GM12872 (cell line): ENCODE data around the gene REXO4.

Experiments
- TF ChIP-seq, protein P1 (sequence below): IDR thresholded peaks from 3 replicates; pipeline ENCODE4 v1.5.1; 2011; ENCODE audit warnings: low read depth, mild to moderate bottlenecking, low read length, moderate library complexity; ENCODE audit not compliant: insufficient read depth

Gene REXO4

DNA sequence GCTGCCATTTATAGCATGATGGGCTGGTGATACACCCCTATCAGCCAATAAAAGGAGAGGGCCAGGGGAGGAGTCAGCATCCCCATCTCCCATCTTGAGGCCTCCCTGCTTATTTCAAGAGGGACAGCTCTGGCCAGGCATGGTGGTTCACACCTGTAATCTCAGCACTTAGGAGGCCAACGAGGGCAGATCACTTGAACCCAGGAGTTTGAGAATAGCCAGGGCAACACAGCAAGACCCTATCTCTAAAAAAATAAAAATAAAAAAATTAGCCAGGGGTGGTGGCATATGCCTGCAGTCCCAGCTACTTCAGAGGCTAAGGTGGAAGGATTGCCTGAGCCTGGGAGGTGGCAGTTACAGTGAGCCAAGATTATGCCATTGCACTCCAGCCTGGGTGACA is 9.8 kb downstream of the REXO4 start:
- TF ChIP-seq, protein P1, sequence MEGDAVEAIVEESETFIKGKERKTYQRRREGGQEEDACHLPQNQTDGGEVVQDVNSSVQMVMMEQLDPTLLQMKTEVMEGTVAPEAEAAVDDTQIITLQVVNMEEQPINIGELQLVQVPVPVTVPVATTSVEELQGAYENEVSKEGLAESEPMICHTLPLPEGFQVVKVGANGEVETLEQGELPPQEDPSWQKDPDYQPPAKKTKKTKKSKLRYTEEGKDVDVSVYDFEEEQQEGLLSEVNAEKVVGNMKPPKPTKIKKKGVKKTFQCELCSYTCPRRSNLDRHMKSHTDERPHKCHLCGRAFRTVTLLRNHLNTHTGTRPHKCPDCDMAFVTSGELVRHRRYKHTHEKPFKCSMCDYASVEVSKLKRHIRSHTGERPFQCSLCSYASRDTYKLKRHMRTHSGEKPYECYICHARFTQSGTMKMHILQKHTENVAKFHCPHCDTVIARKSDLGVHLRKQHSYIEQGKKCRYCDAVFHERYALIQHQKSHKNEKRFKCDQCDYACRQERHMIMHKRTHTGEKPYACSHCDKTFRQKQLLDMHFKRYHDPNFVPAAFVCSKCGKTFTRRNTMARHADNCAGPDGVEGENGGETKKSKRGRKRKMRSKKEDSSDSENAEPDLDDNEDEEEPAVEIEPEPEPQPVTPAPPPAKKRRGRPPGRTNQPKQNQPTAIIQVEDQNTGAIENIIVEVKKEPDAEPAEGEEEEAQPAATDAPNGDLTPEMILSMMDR: no peak

DNA sequence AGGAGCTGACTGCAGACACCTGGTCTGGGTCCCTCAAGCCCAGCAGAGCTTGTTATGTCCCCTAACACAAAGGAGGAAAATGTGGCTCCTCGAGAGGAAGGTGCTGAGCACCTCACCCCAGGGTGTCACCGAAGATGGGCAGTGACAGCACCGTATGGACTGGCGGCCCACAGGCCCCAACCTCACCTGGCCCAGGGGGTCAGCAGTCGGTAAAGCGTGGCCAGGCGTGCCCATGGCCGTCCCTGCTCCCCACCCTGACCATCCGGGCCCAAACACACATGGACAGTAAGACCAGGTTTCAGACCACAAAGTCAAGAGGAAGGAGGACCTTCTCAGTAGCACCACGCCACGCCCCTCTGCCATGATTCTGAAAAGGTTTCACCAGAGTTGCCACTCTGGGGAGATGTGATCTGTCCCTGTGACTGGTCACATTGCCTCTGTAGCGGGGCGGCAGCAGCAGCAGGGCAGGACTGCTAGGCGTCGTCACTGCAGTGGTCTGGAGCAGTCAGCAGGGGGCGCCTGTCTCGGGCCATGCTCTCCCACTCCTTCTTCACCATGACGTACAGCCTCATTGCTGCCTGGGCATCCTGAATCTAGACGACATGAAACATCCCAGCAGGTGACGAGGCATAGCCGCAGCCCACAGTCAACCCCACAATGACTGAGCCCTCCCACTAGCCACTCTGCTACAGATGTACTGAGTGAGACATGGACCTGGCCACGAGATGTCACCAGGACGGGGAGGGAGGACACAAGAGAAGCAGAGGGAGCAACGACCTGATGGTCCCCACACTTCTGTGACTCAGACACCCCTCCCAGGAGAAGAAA is 11.1 kb downstream of the REXO4 start:
- TF ChIP-seq, protein P1: peak; percentile 98

DNA sequence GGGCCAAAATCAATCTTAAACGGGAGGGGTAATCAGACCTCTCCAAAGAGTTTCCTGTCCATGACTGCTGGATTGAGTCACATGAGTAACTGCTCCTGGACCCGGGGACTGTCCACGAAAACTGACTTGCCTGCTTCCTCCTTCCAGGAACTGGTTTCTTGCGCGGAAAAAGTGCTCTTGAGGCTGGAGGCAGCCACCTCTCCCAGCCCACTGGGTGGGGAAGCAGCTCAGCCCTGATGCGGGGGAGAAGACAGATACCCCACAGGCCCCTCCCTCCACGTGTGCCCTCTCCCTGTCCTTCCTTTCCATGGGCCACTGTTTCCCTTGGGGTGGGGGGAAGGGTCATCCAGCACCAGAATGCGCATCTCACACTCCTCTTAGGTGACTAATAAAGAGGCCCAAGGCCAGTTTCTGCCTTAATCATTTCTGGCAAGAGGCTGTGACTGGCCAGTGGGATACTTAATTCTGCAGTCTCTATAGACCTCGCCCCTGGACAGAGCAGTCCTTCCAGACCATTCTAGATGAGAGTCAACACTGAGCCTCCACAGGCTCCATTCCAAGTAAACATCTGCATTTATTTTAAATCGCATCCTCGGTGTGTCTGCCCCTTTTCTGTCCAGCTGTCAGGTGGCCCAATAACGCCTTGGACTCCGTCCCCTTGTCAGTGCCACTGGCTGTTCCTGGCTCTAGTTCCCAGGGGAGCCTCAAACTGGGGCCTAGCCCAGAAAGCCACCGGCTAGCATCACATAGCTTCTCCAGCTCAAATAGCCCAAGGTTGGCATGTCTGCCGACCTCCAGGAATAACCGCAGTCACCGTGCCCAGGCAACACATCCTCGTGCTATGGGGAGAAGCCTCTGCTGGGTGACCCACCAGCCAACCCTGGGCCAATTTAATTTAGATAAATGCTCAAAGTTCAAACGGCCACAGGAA is 12.0 kb downstream of the REXO4 start:
- TF ChIP-seq, protein P1: no peak

DNA sequence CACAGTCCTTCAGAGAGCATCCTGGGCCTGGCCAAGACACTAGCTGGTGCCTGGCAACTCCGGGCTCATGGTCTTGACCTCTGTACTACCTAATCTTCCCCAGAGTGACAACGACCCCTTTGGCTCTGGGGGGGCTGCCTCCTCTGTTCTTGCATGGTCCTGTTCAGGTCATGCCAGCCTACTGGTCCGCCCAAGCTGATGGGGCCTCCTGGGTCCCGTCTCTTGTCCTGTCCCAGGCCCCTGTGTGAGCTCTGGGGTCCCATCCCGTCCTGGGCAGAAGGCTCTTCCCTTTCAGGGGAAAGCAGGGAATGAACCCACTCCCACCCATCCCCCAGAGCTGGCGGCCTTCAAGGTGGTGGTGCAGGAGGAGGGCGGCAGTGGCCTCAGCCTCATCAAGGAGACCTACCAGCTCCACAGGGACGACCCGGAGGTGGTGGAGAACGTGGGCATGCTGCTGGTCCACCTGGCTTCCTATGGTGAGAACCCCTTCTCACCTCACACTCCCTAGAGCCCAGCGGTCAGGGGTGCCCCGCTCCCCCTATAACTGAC is 13.3 kb downstream of the REXO4 start:
- TF ChIP-seq, protein P1: no peak

DNA sequence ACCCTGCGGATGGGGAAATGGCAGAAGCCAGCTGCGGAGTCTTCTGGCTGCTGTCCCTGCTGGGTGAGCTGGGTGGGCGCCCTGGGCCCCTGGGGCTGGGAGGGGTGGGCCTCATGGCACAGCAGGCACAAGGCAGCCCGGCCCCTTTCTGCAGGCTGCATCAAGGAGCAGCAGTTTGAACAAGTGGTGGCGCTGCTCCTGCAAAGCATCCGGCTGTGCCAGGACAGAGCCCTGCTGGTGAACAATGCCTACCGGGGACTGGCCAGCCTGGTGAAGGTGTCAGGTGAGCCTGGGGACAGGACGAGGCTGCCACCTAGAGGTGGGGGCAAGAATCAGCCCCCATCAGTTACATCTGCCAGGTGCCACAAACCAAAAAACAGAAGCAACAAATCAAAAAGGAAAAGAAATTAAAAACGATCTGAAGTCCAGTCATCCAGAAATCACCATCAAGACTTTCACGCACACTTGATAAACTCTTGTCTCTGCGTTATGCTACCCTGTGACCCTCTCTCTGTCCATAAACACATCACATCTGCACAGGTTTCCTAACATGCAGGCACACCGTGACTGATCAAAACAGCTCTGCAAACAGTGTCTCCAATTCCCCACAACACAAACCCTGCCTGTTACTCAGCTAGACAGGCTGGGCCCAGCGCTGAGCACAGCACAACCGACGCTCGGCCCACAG is 13.9 kb downstream of the REXO4 start:
- TF ChIP-seq, protein P1: peak; percentile 71

DNA sequence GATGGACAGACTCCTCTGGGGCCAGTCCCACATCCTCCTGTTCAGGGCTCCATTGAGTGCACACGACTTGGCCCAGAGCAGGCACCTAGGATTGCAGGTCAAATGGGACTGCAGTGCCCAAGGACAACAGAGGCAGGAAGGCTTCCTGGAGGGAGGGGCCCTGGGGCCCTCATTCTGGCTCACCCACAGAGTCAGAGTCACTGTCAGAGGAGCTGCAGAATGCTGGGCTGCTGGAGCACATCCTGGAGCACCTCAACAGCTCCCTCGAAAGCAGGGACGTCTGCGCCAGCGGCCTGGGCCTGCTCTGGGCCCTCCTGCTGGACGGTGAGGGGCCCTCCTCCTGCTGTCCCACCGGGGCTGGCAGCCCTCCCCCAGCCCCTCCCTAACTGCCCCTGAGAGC is 15.1 kb downstream of the REXO4 start:
- TF ChIP-seq, protein P1: no peak

DNA sequence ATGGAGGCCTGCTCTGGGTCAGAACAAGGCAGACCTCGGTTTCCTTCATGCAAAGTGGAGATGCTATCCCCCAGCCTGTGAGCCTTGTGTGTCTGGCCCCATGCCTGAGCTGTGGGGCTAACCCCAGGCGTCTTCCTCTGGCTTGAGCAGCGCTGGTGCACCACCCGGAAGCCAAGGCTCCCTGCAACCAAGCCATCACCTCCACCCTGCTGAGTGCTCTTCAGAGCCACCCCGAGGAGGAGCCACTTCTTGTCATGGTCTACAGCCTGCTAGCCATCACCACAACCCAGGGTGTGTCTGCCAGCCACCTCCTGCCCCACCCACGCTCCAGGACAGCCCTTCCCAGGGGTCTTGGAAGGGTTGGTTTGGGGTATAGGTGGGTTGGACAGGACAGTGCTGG is 16.2 kb downstream of the REXO4 start:
- TF ChIP-seq, protein P1: no peak
